Gastroesophageal sphincter (tissue), 3 donors: Measurements from ENCODE around the gene GJA5.

ENCODE experiments used
- EP300 ChIP-seq: sonication (generic); formaldehyde crosslinking; IDR thresholded peaks from one replicate; pipeline ENCODE4 v1.6.1; 2017; ENCODE audit warnings: antibody characterized with exemption, mild to moderate bottlenecking
- POLR2A ChIP-seq, 2 donors: fragments of 450-650 bp; IDR thresholded peaks; one replicate each; pipeline ENCODE4 v1.6.1; 2017; ENCODE audit warnings: antibody characterized with exemption in 2 of 2, mild to moderate bottlenecking in 2 of 2, moderate library complexity in 1 of 2
- POLR2AphosphoS5 ChIP-seq: sonication (generic); formaldehyde crosslinking; IDR thresholded peaks from one replicate; pipeline ENCODE4 v1.6.1; 2017; ENCODE audit warnings: antibody characterized with exemption
- TF ChIP-seq, protein P1 (sequence below), 4 experiments: fragments of 200-600 bp in 2 of 4; fragments of 450-650 bp in 2 of 4; sonication (generic) in 1 of 4; IDR thresholded peaks; one replicate each; pipeline ENCODE4 v1.5.1; 2017 to 2019; ENCODE audit warnings: antibody characterized with exemption in 4 of 4, mild to moderate bottlenecking in 2 of 4, moderate library complexity in 2 of 4

DNA sequence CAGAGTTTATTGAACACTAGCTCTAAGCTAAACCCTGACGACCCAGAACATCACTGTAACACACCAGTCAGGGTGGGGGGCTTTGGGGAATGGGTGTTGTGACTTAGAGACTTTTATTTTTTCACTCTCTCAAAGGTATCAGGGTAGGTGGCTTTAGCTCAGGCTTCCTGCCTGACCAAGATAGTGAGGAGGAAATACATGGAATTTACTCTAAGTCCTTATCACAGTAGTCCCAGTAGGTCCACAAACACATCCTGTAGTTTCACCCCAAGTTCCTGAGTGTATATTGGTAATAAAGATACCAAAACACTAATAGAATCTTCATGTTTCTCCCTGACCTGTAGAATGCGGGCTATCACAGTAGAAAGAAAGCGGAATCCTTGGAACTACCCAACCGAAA, 15.1 kb downstream of the GJA5 start:
- TF ChIP-seq POLR2AphosphoS5, result no peak
- TF ChIP-seq, protein P1, sequence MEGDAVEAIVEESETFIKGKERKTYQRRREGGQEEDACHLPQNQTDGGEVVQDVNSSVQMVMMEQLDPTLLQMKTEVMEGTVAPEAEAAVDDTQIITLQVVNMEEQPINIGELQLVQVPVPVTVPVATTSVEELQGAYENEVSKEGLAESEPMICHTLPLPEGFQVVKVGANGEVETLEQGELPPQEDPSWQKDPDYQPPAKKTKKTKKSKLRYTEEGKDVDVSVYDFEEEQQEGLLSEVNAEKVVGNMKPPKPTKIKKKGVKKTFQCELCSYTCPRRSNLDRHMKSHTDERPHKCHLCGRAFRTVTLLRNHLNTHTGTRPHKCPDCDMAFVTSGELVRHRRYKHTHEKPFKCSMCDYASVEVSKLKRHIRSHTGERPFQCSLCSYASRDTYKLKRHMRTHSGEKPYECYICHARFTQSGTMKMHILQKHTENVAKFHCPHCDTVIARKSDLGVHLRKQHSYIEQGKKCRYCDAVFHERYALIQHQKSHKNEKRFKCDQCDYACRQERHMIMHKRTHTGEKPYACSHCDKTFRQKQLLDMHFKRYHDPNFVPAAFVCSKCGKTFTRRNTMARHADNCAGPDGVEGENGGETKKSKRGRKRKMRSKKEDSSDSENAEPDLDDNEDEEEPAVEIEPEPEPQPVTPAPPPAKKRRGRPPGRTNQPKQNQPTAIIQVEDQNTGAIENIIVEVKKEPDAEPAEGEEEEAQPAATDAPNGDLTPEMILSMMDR (IDR thresholded peaks at IDR 0.05), result no peak
- TF ChIP-seq POLR2A (IDR thresholded peaks at IDR 0.05), result no peak
- TF ChIP-seq EP300, result no peak
